Measurements from ENCODE around the gene NKAPL.
"Not testable (repeated sequence)": the region's sequence is repeated elsewhere in the genome, so short reads cannot be mapped to it uniquely, and the experiment has no call there.

Gene NKAPL

DNA sequence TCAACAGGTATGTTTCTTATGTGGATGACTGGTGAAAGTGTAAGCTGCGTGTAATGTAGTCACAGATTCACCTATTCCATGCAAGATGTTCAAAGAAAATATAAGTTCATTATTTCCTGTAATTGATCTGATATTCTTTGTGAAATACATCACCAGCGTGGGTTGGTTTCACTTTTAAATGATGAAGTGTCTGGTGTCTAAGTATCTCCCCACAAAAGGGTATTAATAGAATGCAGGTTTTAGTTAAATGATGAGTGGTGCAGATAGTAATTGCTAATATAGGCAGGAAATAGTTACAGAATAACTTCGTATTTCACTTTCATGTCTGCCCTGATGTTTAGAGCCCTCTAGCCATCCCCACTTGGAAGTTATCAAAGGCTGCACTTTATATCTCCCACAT lies 44.5 kb downstream of the NKAPL start:
- DNase-seq, result no peak

DNA sequence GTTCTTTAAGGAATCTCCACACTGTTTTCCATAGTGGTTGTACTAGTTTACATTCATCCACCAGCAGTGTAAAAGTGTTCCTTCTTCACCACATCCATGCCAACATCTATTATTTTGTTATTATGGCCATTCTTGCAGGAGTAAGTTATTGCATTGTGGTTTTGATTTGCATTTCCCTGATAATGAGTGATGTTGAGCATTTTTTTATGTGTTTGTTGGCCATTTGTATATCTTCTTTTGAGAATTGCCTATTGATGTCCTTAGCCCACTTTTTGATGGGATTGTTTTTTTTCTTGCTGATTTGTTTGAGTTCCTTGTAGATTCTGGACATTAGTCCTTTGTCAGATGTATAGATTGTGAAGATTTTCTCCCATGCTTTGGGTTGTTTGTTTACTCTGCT lies 47.3 kb downstream of the NKAPL start:
- not testable (repeated sequence) for DNase-seq

Data from NCI-H524 treated with DMSO at 0.1 percent for 48 hours (cell line).